Osteocyte (in vitro differentiated cells): ENCODE measurements around the gene ERMAP. TPM values are rescaled to one million over a fixed set of nuclear protein-coding genes. Genes with fewer than 3 reads are reported as not detected.

Source experiments
- DNase-seq: peaks from one replicate; pipeline ENCODE4 v3.0.0; 2021; ENCODE audit warnings: mixed read lengths; ENCODE audit not compliant: unreplicated experiment; ENCODE audit errors: extremely low spot score
- H3K27ac Mint-ChIP-seq: one replicate; pipeline ENCODE4 v1.8.0; 2021; ENCODE audit warnings: mild to moderate bottlenecking, mixed read lengths; ENCODE audit not compliant: unreplicated experiment
- H3K27me3 Mint-ChIP-seq: one replicate; pipeline ENCODE4 v1.8.0; 2021; ENCODE audit warnings: mixed read lengths; ENCODE audit not compliant: unreplicated experiment
- H3K36me3 Mint-ChIP-seq: one replicate; pipeline ENCODE4 v1.8.0; 2021; ENCODE audit warnings: mixed read lengths; ENCODE audit not compliant: unreplicated experiment
- H3K4me1 Mint-ChIP-seq: one replicate; pipeline ENCODE4 v1.8.0; 2021; ENCODE audit warnings: mixed read lengths; ENCODE audit not compliant: unreplicated experiment
- H3K4me3 Mint-ChIP-seq: one replicate; pipeline ENCODE4 v1.8.0; 2021; ENCODE audit warnings: mild to moderate bottlenecking, moderate library complexity, mixed read lengths; ENCODE audit not compliant: unreplicated experiment
- H3K9me3 Mint-ChIP-seq: one replicate; pipeline ENCODE4 v1.8.0; 2021; ENCODE audit warnings: mixed read lengths; ENCODE audit not compliant: unreplicated experiment
- CTCF ChIP-seq: fragments of 200-600 bp; sonication (generic); IDR thresholded peaks from 2 replicates; pipeline ENCODE4 v1.5.0; 2021; ENCODE audit warnings: antibody characterized with exemption, mild to moderate bottlenecking, moderate library complexity
- total RNA-seq: library from RNA; stranded (reverse); gene quantifications from 2 replicates; pipeline ENCODE4 v1.2.1, GENCODE V29; 2021

The ERMAP gene
- total RNA-seq, 1 donor from 2014 or later = 13.8 TPM

GRCh38 chr1:42780176-42780575 lies 36.7 kb upstream of the ERMAP start:
- Mint-ChIP-seq H3K27ac (no peak overlapping the region), H3K4me3 (no peak overlapping the region), H3K36me3 (peaks cover 34% of the 10 kb centered on the region), H3K27me3 (no peaks in the 10 kb centered on the region), H3K9me3 (no peaks in the 10 kb centered on the region), H3K4me1 (no peaks in the 10 kb centered on the region)
- TF ChIP-seq CTCF = no peak
- DNase-seq = no peak

GRCh38 chr1:42783092-42783491 lies 33.8 kb upstream of the ERMAP start:
- no peak for DNase-seq
- Mint-ChIP-seq H3K36me3 (peaks cover 13% of the 10 kb centered on the region), H3K27me3 (no peaks in the 10 kb centered on the region), H3K9me3 (no peaks in the 10 kb centered on the region), H3K4me3 (no peak overlapping the region), H3K27ac (no peak overlapping the region), H3K4me1 (no peaks in the 10 kb centered on the region)
- no peak for TF ChIP-seq CTCF

GRCh38 chr1:42784547-42784945 lies 32.4 kb upstream of the ERMAP start:
- H3K27ac Mint-ChIP-seq = no peak overlapping the region
- TF ChIP-seq CTCF = no peak
- H3K4me1 Mint-ChIP-seq = no peaks in the 10 kb centered on the region
- DNase-seq = no peak
- H3K27me3 Mint-ChIP-seq = no peaks in the 10 kb centered on the region
- peaks cover 7% of the 10 kb centered on the region for H3K36me3 Mint-ChIP-seq
- no peaks in the 10 kb centered on the region for H3K9me3 Mint-ChIP-seq
- no peak overlapping the region for H3K4me3 Mint-ChIP-seq

GRCh38 chr1:42784946-42785693 lies 31.8 kb upstream of the ERMAP start, which contains the start of gene TMEM269:
TSS of gene TMEM269 (plus strand) at chr1:42784991. CDS start at chr1:42789894, 4,903 bp downstream.
- Mint-ChIP-seq H3K36me3 (peaks cover 7% of the 10 kb centered on the region), H3K27me3 (no peaks in the 10 kb centered on the region), H3K4me3 (no peak within 1 kb of the TSS), H3K9me3 (no peaks in the 10 kb centered on the region), H3K27ac (no peak within 1 kb of the TSS), H3K4me1 (no peaks in the 10 kb centered on the region)
- TF ChIP-seq CTCF = no peak
- peak; percentile 80 for DNase-seq

GRCh38 chr1:42786097-42786496 lies 30.8 kb upstream of the ERMAP start:
- no peaks in the 10 kb centered on the region for H3K9me3 Mint-ChIP-seq
- peaks cover 7% of the 10 kb centered on the region for H3K36me3 Mint-ChIP-seq
- H3K4me3 Mint-ChIP-seq = no peak overlapping the region
- no peak overlapping the region for H3K27ac Mint-ChIP-seq
- peak; percentile 44 for DNase-seq
- no peaks in the 10 kb centered on the region for H3K4me1 Mint-ChIP-seq
- no peaks in the 10 kb centered on the region for H3K27me3 Mint-ChIP-seq
- TF ChIP-seq CTCF = no peak
